IMR-90 (cell line): ENCODE data around the gene BRD1. TPM values are rescaled to one million over a fixed set of nuclear protein-coding genes. Genes with fewer than 3 reads are reported as not detected.

ENCODE experiments used
- ATAC-seq: fragments of 200-7000 bp; cut with Tn5 transposase; 2 replicates; pipeline ENCODE4 v1.9.1; 2020; ENCODE audit warnings: low read depth, mild to moderate bottlenecking, moderate library complexity
- BruUV-seq: library from RNA; stranded (reverse); fragments of 400-500 nt; replicated peaks from 2 replicates; lab custom pipeline; 2021; lab: Mats Ljungman, UMichigan
- CTCF ChIA-PET: fragments of 300-600 bp; formaldehyde crosslinking; extraction: SDS; loops from one replicate; lab custom pipeline; 2021; ENCODE audit warnings: antibody characterized with exemption; lab: Yijun Ruan, JAX
- POLR2A ChIA-PET: fragments of 300-600 bp; sonication (Branson Sonifier 250); formaldehyde crosslinking; loops from one replicate; lab custom pipeline; 2022; ENCODE audit warnings: antibody characterized with exemption; ENCODE audit not compliant: unreplicated experiment; lab: Charles Lee
- DNase-seq: peaks from one replicate; pipeline ENCODE4 v3.0.0; 2013
- H2AFZ ChIP-seq: replicated peaks from 2 replicates; pipeline ENCODE3; 2013; ENCODE audit warnings: low read length, mild to moderate bottlenecking; ENCODE audit not compliant: poor library complexity
- H2AK5ac ChIP-seq: 2 replicates; pipeline ENCODE4 v1.6.1; 2013; ENCODE audit warnings: low read depth, low read length, inconsistent platforms
- H2AK9ac ChIP-seq: replicated peaks from 2 replicates; pipeline ENCODE3; 2013; ENCODE audit warnings: mild to moderate bottlenecking, low read depth, low read length, moderate library complexity; ENCODE audit not compliant: poor library complexity
- H2BK120ac ChIP-seq: 2 replicates; pipeline ENCODE4 v1.6.1; 2013; ENCODE audit warnings: low read depth, low read length, inconsistent platforms
- H2BK15ac ChIP-seq: 3 replicates; pipeline ENCODE4 v1.6.1; 2013; ENCODE audit warnings: low read depth, low read length, inconsistent platforms
- H2BK20ac ChIP-seq: 2 replicates; pipeline ENCODE4 v1.6.1; 2013; ENCODE audit warnings: low read depth, mild to moderate bottlenecking, inconsistent platforms, low read length, moderate library complexity
- H2BK5ac ChIP-seq: 2 replicates; pipeline ENCODE4 v1.6.1; 2013; ENCODE audit warnings: mild to moderate bottlenecking, low read depth, low read length, inconsistent platforms; ENCODE audit not compliant: poor library complexity, severe bottlenecking
- H3K14ac ChIP-seq: replicated peaks from 2 replicates; pipeline ENCODE4 v1.6.1; 2013; ENCODE audit warnings: low read depth, low read length, inconsistent platforms
- H3K18ac ChIP-seq: 2 replicates; pipeline ENCODE4 v1.6.1; 2013; ENCODE audit warnings: low read depth, low read length, control low read depth
- H3K23ac ChIP-seq: 2 replicates; pipeline ENCODE4 v1.6.1; 2013; ENCODE audit warnings: low read depth, low read length, inconsistent platforms
- H3K27ac ChIP-seq: 2 replicates; pipeline ENCODE4 v1.5.1; 2013; ENCODE audit warnings: mild to moderate bottlenecking, control low read depth, low read length; ENCODE audit not compliant: insufficient read depth
- H3K27me3 ChIP-seq: 2 replicates; pipeline ENCODE4 v1.6.1; 2013; ENCODE audit warnings: low read length; ENCODE audit not compliant: control insufficient read depth, insufficient read depth
- H3K36me3 ChIP-seq: 2 replicates; pipeline ENCODE4 v1.6.1; 2013; ENCODE audit warnings: low read length, mixed read lengths; ENCODE audit not compliant: control insufficient read depth, insufficient read depth
- H3K4ac ChIP-seq: 2 replicates; pipeline ENCODE4 v1.6.1; 2013; ENCODE audit warnings: low read depth, low read length, inconsistent platforms
- H3K4me1 ChIP-seq: 2 replicates; pipeline ENCODE4 v1.6.1; 2013; ENCODE audit warnings: low read length, mixed read lengths; ENCODE audit not compliant: control insufficient read depth, insufficient read depth
- H3K4me2 ChIP-seq: 2 replicates; pipeline ENCODE4 v1.6.1; 2013; ENCODE audit warnings: low read depth, mild to moderate bottlenecking, control low read depth, low read length, moderate library complexity
- H3K4me3 ChIP-seq: 2 replicates; pipeline ENCODE4 v1.5.1; 2013; ENCODE audit warnings: low read depth, mild to moderate bottlenecking, control low read depth, low read length, moderate library complexity; ENCODE audit not compliant: insufficient read depth
- H3K56ac ChIP-seq: 2 replicates; pipeline ENCODE4 v1.6.1; 2013; ENCODE audit warnings: low read length, inconsistent platforms; ENCODE audit not compliant: insufficient read depth; ENCODE audit errors: extremely low read depth
- H3K79me1 ChIP-seq, 2 experiments: 2 replicates each; pipeline ENCODE4 v1.6.1; 2013; ENCODE audit warnings: low read length in 2 of 2, inconsistent platforms in 1 of 2, low read depth in 1 of 2
- H3K9ac ChIP-seq: 2 replicates; pipeline ENCODE4 v1.6.1; 2013; ENCODE audit warnings: low read depth, low read length, control low read depth
- H3K9me1 ChIP-seq: 2 replicates; pipeline ENCODE4 v1.6.1; 2013; ENCODE audit warnings: low read length, inconsistent platforms; ENCODE audit not compliant: insufficient read depth
- H3K9me3 ChIP-seq: 2 replicates; pipeline ENCODE4 v1.6.1; 2013; ENCODE audit warnings: low read length; ENCODE audit not compliant: control insufficient read depth, insufficient read depth
- H4K20me1 ChIP-seq: 2 replicates; pipeline ENCODE4 v1.6.1; 2013; ENCODE audit warnings: low read length, inconsistent platforms; ENCODE audit not compliant: insufficient read depth
- H4K5ac ChIP-seq: 2 replicates; pipeline ENCODE4 v1.6.1; 2013; ENCODE audit warnings: mild to moderate bottlenecking, low read depth, low read length, control low read depth
- H4K8ac ChIP-seq, 2 experiments: 2 replicates each; pipeline ENCODE4 v1.6.1; 2013; ENCODE audit warnings: low read depth in 2 of 2, low read length in 2 of 2, control low read depth in 1 of 2, inconsistent platforms in 1 of 2
- H4K91ac ChIP-seq: 2 replicates; pipeline ENCODE4 v1.6.1; 2013; ENCODE audit warnings: low read depth, low read length, inconsistent platforms; ENCODE audit not compliant: insufficient read depth
- BHLHE40 ChIP-seq: fragments of 150-350 bp; IDR thresholded peaks from 2 replicates; pipeline ENCODE4 v1.6.1; 2016; ENCODE audit warnings: mild to moderate bottlenecking, low read depth, low read length
- CEBPB ChIP-seq: IDR thresholded peaks from 2 replicates; pipeline ENCODE4 v1.6.1; 2012; ENCODE audit warnings: low read depth, low read length, improper control_type of control experiment
- CHD1 ChIP-seq: IDR thresholded peaks from 2 replicates; pipeline ENCODE4 v1.6.1; 2012; ENCODE audit warnings: low read depth, low read length, improper control_type of control experiment
- FOS ChIP-seq: fragments of 150-350 bp; IDR thresholded peaks from 2 replicates; pipeline ENCODE4 v1.6.1; 2016; ENCODE audit warnings: low read depth, low read length
- MAFK ChIP-seq: IDR thresholded peaks from 2 replicates; pipeline ENCODE4 v1.6.1; 2012; ENCODE audit warnings: low read depth, low read length, improper control_type of control experiment
- MAZ ChIP-seq: IDR thresholded peaks from 2 replicates; pipeline ENCODE4 v1.6.1; 2012; ENCODE audit warnings: low read depth, mild to moderate bottlenecking, low read length, improper control_type of control experiment, moderate library complexity, borderline replicate concordance
- MXI1 ChIP-seq: IDR thresholded peaks from 2 replicates; pipeline ENCODE4 v1.6.1; 2012; ENCODE audit warnings: low read depth, mild to moderate bottlenecking, low read length, moderate library complexity, borderline replicate concordance
- NFE2L2 ChIP-seq: fragments of 150-350 bp; IDR thresholded peaks from 2 replicates; pipeline ENCODE4 v1.6.1; 2016; ENCODE audit warnings: low read depth, mild to moderate bottlenecking, low read length
- POLR2A ChIP-seq: IDR thresholded peaks from 2 replicates; pipeline ENCODE4 v1.6.1; 2012; ENCODE audit warnings: mild to moderate bottlenecking, low read depth, low read length
- RAD21 ChIP-seq: IDR thresholded peaks from 2 replicates; pipeline ENCODE4 v1.6.1; 2012; ENCODE audit warnings: low read length, improper control_type of control experiment
- RCOR1 ChIP-seq: IDR thresholded peaks from 2 replicates; pipeline ENCODE4 v1.6.1; 2012; ENCODE audit warnings: mild to moderate bottlenecking, low read length, improper control_type of control experiment; ENCODE audit not compliant: insufficient replicate concordance
- RFX5 ChIP-seq: IDR thresholded peaks from 2 replicates; pipeline ENCODE4 v1.8.0; 2012; ENCODE audit warnings: low read depth, mild to moderate bottlenecking, low read length, moderate library complexity
- SMC3 ChIP-seq: fragments of 150-350 bp; IDR thresholded peaks from 2 replicates; pipeline ENCODE4 v1.6.1; 2016; ENCODE audit warnings: low read depth, mild to moderate bottlenecking, antibody characterized with exemption, low read length, moderate library complexity
- USF2 ChIP-seq: fragments of 150-350 bp; IDR thresholded peaks from 2 replicates; pipeline ENCODE4 v1.6.1; 2017; ENCODE audit warnings: mild to moderate bottlenecking, antibody characterized with exemption, low read length, low read depth
- WGBS, 2 experiments: methylation state at CpG; one replicate each; pipeline versions ENCODE4 v1.1.5 to v1.1.7; 2013; ENCODE audit warnings: missing lambda C conversion rate in 2 of 2; ENCODE audit not compliant: insufficient read length in 1 of 2; ENCODE audit errors: extremely low coverage in 2 of 2; 5-methylcytosine and 5-hydroxymethylcytosine counted together
- dilution Hi-C: fragments of 300-500 bp; cut with HindIII; formaldehyde crosslinking; loops from one replicate; pipeline ENCODE4 v1.14.3; 2018; ENCODE audit warnings: low sequenced_read_pairs; ENCODE audit not compliant: unreplicated experiment
- in situ Hi-C: fragments of 300-500 bp; cut with MboI; formaldehyde crosslinking; loops from 3 replicates; pipeline ENCODE4 v1.14.3; 2019; ENCODE audit warnings: low sequenced_read_pairs, inconsistent platforms, mixed read lengths
- intact Hi-C: fragments of 100-400 bp; cut with micrococcal nuclease; formaldehyde crosslinking; loops from 2 replicates; pipeline ENCODE4 v1.10.0; 2022
- polyA plus RNA-seq, 3 experiments: library from polyadenylated mRNA; depleted of rRNA; stranded (reverse); fragments of >200 nt; gene quantifications; 2 replicates each; pipeline ENCODE4 v1.2.3, GENCODE V29; 2012; ENCODE audit warnings: low replicate concordance in 1 of 3
- total RNA-seq: library from RNA; depleted of rRNA; stranded (reverse); fragments of >200 nt; gene quantifications from 2 replicates; pipeline ENCODE4 v1.2.3, GENCODE V29; 2012
- TF ChIP-seq, protein P1 (sequence below): fragments of 150-350 bp; IDR thresholded peaks from 2 replicates; pipeline ENCODE4 v1.6.1; 2016; ENCODE audit warnings: low read depth, mild to moderate bottlenecking, low read length, moderate library complexity, borderline replicate concordance
- TF ChIP-seq, protein P2 (sequence below): conservative IDR thresholded peaks from 2 replicates; pipeline ENCODE4 v1.5.1; 2012; ENCODE audit warnings: mild to moderate bottlenecking, low read depth, low read length, improper control_type of control experiment

Gene BRD1
- total and polyA plus RNA-seq, 2 of the 4 experiments (the other 2 are of a cell fraction): 10.0 to 10.6 TPM

GRCh38 chr22:49796596-49797270, 30.9 kb downstream of the BRD1 start:
- dilution Hi-C loops (no loop called here), intact Hi-C loops (no loop called here), in situ Hi-C loops (no loop called here)
- Histone ChIP-seq H3K79me1 (peaks cover 20 to 69% of the 10 kb centered on the region in 2 experiments), H3K18ac (no peak overlapping the region), H2BK5ac (no peak overlapping the region), H3K4me1 (no peaks in the 10 kb centered on the region), H4K8ac (no peak overlapping the region), H3K4me3 (no peak overlapping the region), H4K20me1 (peaks cover 87% of the 10 kb centered on the region), H2BK15ac (no peak overlapping the region), H3K56ac (no peak overlapping the region), H3K4ac (no peak overlapping the region), H3K9me1 (no peaks in the 10 kb centered on the region), H2AK9ac (no peak overlapping the region), H4K91ac (no peak overlapping the region), H2BK20ac (no peak overlapping the region), H3K23ac (no peak overlapping the region), H3K36me3 (peaks cover 73% of the 10 kb centered on the region), H3K27me3 (no peaks in the 10 kb centered on the region), H2AK5ac (no peak overlapping the region), H3K14ac (no peak overlapping the region), H4K5ac (no peak overlapping the region), H3K9me3 (no peaks in the 10 kb centered on the region), H3K27ac (no peak overlapping the region), H2BK120ac (no peak overlapping the region), H3K4me2 (no peak overlapping the region), H2AFZ (no peak overlapping the region), H3K9ac (no peak overlapping the region)
- BruUV-seq: no TSS peak
- no peak for ATAC-seq
- CTCF ChIA-PET: no interaction called here
- POLR2A ChIA-PET: no interaction called here
- DNase-seq: no peak
- TF ChIP-seq USF2: no peak
- no peak for TF ChIP-seq FOS
- TF ChIP-seq BHLHE40: no peak
- no peak for TF ChIP-seq SMC3
- no peak for TF ChIP-seq NFE2L2
- no peak for TF ChIP-seq CEBPB
- no peak for TF ChIP-seq MAFK
- no peak for TF ChIP-seq RCOR1
- TF ChIP-seq, protein P1, sequence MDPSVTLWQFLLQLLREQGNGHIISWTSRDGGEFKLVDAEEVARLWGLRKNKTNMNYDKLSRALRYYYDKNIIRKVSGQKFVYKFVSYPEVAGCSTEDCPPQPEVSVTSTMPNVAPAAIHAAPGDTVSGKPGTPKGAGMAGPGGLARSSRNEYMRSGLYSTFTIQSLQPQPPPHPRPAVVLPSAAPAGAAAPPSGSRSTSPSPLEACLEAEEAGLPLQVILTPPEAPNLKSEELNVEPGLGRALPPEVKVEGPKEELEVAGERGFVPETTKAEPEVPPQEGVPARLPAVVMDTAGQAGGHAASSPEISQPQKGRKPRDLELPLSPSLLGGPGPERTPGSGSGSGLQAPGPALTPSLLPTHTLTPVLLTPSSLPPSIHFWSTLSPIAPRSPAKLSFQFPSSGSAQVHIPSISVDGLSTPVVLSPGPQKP: no peak
- TF ChIP-seq POLR2A: no peak
- TF ChIP-seq CHD1: no peak
- no peak for TF ChIP-seq MXI1
- TF ChIP-seq, protein P2, sequence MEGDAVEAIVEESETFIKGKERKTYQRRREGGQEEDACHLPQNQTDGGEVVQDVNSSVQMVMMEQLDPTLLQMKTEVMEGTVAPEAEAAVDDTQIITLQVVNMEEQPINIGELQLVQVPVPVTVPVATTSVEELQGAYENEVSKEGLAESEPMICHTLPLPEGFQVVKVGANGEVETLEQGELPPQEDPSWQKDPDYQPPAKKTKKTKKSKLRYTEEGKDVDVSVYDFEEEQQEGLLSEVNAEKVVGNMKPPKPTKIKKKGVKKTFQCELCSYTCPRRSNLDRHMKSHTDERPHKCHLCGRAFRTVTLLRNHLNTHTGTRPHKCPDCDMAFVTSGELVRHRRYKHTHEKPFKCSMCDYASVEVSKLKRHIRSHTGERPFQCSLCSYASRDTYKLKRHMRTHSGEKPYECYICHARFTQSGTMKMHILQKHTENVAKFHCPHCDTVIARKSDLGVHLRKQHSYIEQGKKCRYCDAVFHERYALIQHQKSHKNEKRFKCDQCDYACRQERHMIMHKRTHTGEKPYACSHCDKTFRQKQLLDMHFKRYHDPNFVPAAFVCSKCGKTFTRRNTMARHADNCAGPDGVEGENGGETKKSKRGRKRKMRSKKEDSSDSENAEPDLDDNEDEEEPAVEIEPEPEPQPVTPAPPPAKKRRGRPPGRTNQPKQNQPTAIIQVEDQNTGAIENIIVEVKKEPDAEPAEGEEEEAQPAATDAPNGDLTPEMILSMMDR: no peak
- TF ChIP-seq RFX5: no peak
- no peak for TF ChIP-seq RAD21
- TF ChIP-seq MAZ: no peak
- 95% methylated on average over 18 of the region's 25 CpGs; no CpG with 5 or more reads in 1 of the 2 experiments for WGBS, 2 experiments
